ENCODE results near the gene LACRT. TPM values are rescaled to one million over a fixed set of nuclear protein-coding genes. Genes with fewer than 3 reads are reported as not detected.

Gene LACRT
- total and polyA plus RNA-seq, 4 donors, result not detected

Other genes starting within 250 kb of the LACRT start
- gene ITGA5, start 215.6 kb downstream of the LACRT start, total RNA-seq, result 1,000 to 10,000 TPM in 1 of 2 donors, 100 to 1,000 TPM in 1; 241 to 1,416 TPM
- 100 to 1,000 TPM in 1 of 2 donors, 10 to 100 TPM in 1; 26.5 to 464 TPM for gene ITGA5, start 215.6 kb downstream of the LACRT start, polyA plus RNA-seq
- not detected for gene GTSF1, start 161.3 kb downstream of the LACRT start, total RNA-seq
- gene GTSF1, start 161.3 kb downstream of the LACRT start, polyA plus RNA-seq, result 1 to 10 TPM in 1 of 2 donors, not detected in 1; 1.5 TPM
- 10 to 100 TPM; 39.8 to 47.7 TPM for gene NCKAP1L, start 137.1 kb downstream of the LACRT start, total RNA-seq
- gene NCKAP1L, start 137.1 kb downstream of the LACRT start, polyA plus RNA-seq, result 1 to 10 TPM; 3.4 to 5.4 TPM
- gene PDE1B, start 85.3 kb downstream of the LACRT start, total RNA-seq, result 10 to 100 TPM; 23.1 to 63.4 TPM
- gene PDE1B, start 85.3 kb downstream of the LACRT start, polyA plus RNA-seq, result 10 to 100 TPM in 1 of 2 donors, 1 to 10 TPM in 1; 6.6 to 38.6 TPM
- 10 to 100 TPM in 1 of 2 donors, 1 to 10 TPM in 1; 9.0 to 13.6 TPM for gene PPP1R1A, start 46.2 kb downstream of the LACRT start, total RNA-seq
- 10 to 100 TPM in 1 of 2 donors, 1 to 10 TPM in 1; 4.7 to 15.8 TPM for gene PPP1R1A, start 46.2 kb downstream of the LACRT start, polyA plus RNA-seq
- gene DCD, start 13.5 kb upstream of the LACRT start, total RNA-seq, result not detected
- gene DCD, start 13.5 kb upstream of the LACRT start, polyA plus RNA-seq, result not detected
- not detected for gene MUCL1, start 219.6 kb upstream of the LACRT start, total RNA-seq
- gene MUCL1, start 219.6 kb upstream of the LACRT start, polyA plus RNA-seq, result not detected